Suprapubic skin (tissue), 4 donors: ENCODE results near the gene ACP1.

Experiments
- POLR2A ChIP-seq, 2 donors: fragments of 450-650 bp; IDR thresholded peaks; one replicate each; pipeline ENCODE4 v1.6.1; 2017; ENCODE audit warnings: antibody characterized with exemption in 2 of 2, mild to moderate bottlenecking in 2 of 2, moderate library complexity in 2 of 2
- POLR2AphosphoS5 ChIP-seq, 3 donors: sonication (generic); formaldehyde crosslinking; IDR thresholded peaks; one replicate each; pipeline ENCODE4 v1.6.1; 2017; ENCODE audit warnings: antibody characterized with exemption in 3 of 3

DNA sequence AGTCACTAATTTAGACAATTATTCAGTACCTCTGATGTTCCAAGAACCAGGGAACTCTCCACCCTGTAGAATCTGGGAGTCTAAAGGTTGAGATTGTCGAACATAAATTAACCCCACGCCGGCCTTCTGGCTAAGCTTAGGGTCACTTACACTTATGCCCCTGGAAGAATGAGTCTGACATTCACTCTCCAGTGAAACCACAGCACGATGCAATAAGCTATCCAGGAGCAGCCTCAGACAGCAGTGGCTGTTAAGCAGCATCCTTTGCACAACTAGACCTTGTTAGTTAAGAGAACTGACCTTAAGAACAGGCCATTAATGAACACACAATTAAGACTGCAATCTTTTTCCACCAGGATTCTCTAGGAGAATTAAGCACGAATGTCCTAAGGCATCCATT lies 25.9 kb upstream of the ACP1 start:
- TF ChIP-seq POLR2A (IDR thresholded peaks at IDR 0.05) (no peak), POLR2AphosphoS5 (IDR thresholded peaks at IDR 0.05) (no peak)
